Measurements from ENCODE around the gene ZSCAN9.

- TF ChIP-seq CTCF (IDR thresholded peaks at IDR 0.05; ENCODE audit: insufficient read depth, low read length) (no peak), SPI1 (IDR thresholded peaks at IDR 0.05; ENCODE audit: borderline replicate concordance, low read depth) (no peak), REST (IDR thresholded peaks at IDR 0.05; ENCODE audit: insufficient replicate concordance, low read depth) (no peak), POLR2AphosphoS5 (IDR thresholded peaks at IDR 0.05; ENCODE audit: low read depth) (no peak), GABPA (IDR thresholded peaks at IDR 0.05; ENCODE audit: low read depth) (no peak)
Measured at GRCh38 chr6:28200020-28200419, 25.1 kb upstream of the ZSCAN9 start.

All from HL-60 (cell line).